ENCODE measurements around the gene EPG5.
"Not testable (repeated sequence)": the region's sequence is repeated elsewhere in the genome, so short reads cannot be mapped to it uniquely, and the experiment has no call there.

EPG5 gene

GRCh38 chr18:45838302-45839070 lies 128.6 kb downstream of the EPG5 start:
- no peak for DNase-seq (ENCODE audit: low spot score)

DNA sequence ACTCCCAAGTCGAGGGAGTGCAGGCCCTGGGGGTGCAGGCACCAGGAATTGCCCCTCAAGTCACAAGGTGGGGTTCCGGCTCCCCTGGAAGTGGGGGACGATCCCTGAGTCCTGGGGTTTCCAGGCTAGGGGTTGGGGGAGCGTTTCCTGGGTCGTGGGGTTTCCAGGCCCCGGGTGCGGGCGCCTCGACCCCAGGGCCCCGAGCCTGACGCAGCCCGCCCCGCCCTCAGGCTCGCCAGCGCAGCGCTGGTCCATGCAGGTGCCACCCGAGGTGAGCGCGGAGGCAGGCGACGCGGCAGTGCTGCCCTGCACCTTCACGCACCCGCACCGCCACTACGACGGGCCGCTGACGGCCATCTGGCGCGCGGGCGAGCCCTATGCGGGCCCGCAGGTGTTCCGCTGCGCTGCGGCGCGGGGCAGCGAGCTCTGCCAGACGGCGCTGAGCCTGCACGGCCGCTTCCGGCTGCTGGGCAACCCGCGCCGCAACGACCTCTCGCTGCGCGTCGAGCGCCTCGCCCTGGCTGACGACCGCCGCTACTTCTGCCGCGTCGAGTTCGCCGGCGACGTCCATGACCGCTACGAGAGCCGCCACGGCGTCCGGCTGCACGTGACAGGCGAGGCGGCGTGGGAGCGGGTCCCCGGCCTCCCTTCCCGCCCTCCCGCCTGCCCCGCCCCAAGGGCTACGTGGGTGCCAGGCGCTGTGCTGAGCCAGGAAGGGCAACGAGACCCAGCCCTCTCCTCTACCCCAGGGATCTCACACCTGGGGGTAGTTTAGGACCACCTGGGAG lies 129.7 kb downstream of the EPG5 start:
- DNase-seq (ENCODE audit: low spot score), result no peak

- no peak for DNase-seq (ENCODE audit: low spot score)
Measured at GRCh38 chr18:45836242-45837205, 130.6 kb downstream of the EPG5 start.

DNA sequence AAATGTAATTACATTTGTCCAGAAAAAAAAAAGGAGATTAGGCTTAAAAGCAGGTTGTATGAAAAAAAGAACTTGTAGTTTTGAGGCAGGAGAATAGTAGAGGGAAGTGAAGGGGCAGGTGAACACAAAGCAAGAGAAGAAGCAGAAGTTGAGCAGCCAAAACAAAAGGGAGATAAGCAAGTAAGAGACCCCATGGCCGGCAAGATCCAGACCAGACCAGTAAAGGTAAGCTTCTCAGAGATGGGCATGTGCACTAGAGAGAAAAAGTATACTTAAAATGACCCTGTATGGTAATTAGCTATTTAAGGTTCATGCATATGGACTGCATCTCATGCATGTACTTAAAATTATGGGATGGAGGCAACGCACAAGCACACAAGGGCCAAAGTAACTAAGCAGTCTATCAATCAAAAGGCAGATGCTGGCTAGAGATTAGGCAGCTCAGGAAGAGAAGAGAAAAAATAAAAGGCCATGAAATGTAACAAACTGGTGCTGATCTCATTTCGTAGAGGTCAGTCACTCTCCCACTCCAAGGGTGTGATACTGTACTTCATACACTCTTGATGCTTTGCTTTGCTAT lies 132.0 kb downstream of the EPG5 start:
- DNase-seq (ENCODE audit: low spot score), result no peak

DNA sequence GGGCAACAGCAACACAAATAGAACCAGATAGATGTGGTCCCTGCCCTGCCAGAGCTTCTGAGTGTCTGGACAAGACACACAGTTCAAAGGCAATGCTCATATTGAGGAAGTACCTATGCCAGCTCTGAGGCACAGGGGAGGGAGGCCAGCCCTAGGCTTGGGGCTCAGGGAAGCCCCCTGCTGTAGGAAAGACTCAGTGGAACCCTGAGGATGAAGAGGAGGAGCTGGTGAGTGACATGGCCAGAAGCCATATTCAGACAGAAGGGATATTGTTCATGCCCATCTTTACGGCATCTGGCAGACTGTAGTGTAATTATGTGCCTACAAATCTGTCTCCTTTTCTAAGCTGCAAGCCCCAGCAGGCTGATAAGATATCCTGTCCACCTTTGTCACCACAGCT lies 132.8 kb downstream of the EPG5 start:
- no peak for DNase-seq (ENCODE audit: low spot score)

DNA sequence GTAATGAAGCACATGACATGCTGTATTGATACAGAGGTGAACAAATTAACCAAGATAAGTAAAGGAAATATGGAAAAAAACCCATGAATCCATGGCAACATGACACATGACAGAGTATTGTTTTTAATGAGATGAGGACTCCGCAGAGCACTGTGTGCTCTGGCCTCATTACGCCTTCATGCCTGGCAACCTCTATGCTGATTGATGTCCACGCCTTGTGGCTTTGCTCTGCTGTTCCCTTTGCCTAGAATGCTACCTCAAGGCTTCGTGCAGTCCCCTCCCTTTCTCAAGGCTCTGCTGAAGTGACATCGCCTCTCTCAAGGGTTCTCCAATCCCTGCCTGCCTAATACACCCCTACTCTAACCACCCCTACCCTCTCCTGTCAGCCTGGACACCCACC lies 133.3 kb downstream of the EPG5 start:
- DNase-seq (ENCODE audit: low spot score), result no peak

DNA sequence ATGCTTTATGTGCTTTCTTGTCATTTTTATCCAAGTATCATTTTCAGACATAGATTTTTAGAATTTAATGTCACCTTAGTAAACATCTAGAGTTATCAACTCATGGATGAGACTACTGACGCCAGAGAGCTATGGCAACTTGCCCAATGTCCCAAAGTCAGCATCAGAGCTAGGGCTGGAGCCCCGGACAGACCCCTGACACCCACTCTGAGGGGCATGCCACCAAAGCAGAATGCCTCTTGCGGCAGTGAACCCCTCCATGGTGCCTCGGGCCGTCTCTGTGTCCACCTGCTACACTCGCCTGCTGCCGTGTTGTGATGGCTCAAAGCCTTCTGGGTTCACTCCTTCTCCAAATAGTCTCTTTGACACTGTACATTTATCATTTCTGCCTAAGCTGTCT lies 136.2 kb downstream of the EPG5 start:
- DNase-seq (ENCODE audit: low spot score), result no peak

DNA sequence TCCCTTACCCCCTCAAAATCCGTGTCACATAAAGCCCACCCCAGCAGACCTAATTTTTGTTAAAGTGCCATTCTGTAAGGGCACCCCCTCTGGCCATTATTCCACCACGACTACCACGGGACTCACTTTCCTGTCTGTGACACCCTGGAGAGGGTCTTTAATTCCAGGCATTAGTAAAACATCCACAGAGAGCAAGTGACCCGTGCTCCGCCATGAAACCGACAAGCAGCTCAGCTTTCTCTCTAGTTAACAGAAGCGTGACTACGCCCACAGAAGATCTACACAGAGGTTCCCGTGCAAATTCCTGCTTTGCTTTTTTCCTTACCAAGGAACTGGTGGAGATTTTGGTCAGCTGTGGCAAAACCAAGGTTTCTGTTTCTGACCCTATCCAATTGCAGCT lies 137.3 kb downstream of the EPG5 start:
- DNase-seq (ENCODE audit: low spot score), result no peak

GRCh38 chr18:45828917-45829811 lies 138.0 kb downstream of the EPG5 start:
- DNase-seq (ENCODE audit: low spot score), result no peak

GRCh38 chr18:45826716-45827115 lies 140.4 kb downstream of the EPG5 start:
- not testable (repeated sequence) for DNase-seq (ENCODE audit: low spot score)

GRCh38 chr18:45826084-45826483 lies 141.0 kb downstream of the EPG5 start:
- no peak for DNase-seq (ENCODE audit: low spot score)

GRCh38 chr18:45825258-45826044 lies 141.7 kb downstream of the EPG5 start, which contains the start of gene SIGLEC15:
Gene SIGLEC15 (plus strand): TSS chr18:45825675. CDS start chr18:45825729, 54 bp downstream.
- DNase-seq (ENCODE audit: low spot score), result no peak

GRCh38 chr18:45821711-45822110 lies 145.4 kb downstream of the EPG5 start:
- DNase-seq (ENCODE audit: low spot score), result no peak

DNA sequence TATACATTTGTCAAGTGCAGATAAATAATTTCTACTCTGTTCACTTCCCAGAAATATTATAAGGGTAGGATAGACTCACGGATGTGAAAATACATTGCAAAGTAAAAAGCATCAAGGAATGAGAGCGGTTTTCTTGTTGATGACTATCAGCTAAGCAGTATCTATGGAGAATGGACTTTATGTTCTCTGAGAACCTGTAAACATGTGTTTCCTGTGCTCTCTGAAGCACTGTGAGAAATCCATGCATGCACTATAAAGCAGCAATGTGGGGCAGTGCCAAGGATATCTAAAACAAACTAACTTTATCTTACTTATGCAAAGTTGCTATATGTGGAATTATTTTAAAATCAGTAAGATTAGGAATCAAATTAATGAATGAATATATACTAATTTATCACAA lies 146.1 kb downstream of the EPG5 start:
- no peak for DNase-seq (ENCODE audit: low spot score)

DNA sequence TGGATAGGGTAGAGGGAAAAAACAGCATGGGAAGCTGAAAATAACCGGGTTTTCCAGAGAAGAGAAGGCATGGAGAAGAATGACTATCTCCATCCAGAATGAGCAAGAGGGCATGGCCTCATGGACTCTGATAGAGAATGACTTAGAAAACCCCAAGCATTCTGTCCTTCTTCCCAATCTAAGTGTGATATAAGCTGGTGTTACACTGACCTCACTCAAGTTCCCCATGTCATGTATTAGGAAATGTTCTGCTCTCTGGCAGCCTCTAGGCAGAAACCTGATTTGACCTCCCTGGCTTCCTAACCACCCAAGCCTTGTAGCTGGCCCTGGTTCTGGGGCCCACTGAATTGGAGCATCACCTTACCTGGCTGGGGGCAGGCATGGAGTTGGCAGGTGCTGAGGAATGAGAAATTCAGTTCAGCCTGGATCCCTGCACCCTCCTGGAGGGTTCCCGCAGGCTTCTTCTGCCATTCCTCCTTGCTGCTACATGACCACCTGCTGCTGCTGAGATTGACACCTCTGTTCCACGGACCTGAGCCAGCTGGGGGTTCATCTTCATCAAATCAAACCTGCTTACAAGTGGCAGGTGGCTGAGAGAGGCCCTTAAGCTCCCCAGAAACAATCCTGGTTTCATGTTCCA lies 146.9 kb downstream of the EPG5 start:
- DNase-seq (ENCODE audit: low spot score), result no peak

DNA sequence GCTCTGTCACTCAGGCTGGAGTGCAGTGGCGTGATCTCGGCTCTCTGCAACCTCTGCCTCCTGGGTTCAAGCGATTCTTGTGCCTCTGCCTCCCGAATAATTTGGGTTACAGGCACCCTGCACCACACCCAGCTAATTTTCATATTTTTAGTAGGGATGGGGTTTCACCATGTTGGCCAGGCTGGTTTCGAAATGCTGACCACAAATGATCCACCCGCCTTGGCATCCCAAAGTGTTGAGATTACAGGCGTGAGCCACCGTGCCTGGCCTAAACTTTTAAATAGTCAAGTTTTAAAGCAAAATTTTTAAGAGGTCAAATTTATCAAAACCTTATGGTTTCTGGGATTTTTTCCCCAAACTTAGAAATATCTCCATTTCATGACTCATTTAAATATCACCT lies 148.4 kb downstream of the EPG5 start:
- not testable (repeated sequence) for DNase-seq (ENCODE audit: low spot score)

GRCh38 chr18:45817543-45817942 lies 149.6 kb downstream of the EPG5 start:
- DNase-seq (ENCODE audit: low spot score), result no peak

DNA sequence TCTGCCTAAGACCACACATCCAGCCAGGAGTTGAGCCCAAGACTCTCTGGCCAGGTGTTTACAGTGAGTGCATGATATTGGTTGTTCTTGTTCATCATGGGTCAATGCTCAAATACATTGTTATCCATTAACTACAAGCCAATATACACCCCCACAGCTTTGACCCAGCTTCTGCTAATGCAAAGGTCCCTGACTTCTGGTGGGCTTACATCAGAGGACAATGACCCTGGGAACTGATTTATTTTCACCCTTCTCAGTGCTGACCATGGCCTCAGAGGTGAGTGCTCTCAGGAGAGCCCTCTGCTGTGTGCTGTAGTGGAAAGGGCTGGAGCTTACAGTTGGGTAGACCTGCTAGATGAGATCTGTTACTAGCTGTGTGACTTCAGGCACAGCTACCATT lies 152.4 kb downstream of the EPG5 start:
- not testable (repeated sequence) for DNase-seq (ENCODE audit: low spot score)

- not testable (repeated sequence) for DNase-seq (ENCODE audit: low spot score)
Measured at GRCh38 chr18:45807144-45807543, 160.0 kb downstream of the EPG5 start.

All from germinal center (tissue), 1 donor.